A204.1 (cell line): ENCODE measurements around the gene PLVAP.
A peak's percentile ranks its signal among the peaks of the same experiment; 100 is the strongest.

Experiments used
- FAIRE-seq: peaks from 2 replicates; lab custom pipeline; 2012; peaks lifted over from hg19 to GRCh38; lab: Jason Lieb, UNC

Gene PLVAP

DNA sequence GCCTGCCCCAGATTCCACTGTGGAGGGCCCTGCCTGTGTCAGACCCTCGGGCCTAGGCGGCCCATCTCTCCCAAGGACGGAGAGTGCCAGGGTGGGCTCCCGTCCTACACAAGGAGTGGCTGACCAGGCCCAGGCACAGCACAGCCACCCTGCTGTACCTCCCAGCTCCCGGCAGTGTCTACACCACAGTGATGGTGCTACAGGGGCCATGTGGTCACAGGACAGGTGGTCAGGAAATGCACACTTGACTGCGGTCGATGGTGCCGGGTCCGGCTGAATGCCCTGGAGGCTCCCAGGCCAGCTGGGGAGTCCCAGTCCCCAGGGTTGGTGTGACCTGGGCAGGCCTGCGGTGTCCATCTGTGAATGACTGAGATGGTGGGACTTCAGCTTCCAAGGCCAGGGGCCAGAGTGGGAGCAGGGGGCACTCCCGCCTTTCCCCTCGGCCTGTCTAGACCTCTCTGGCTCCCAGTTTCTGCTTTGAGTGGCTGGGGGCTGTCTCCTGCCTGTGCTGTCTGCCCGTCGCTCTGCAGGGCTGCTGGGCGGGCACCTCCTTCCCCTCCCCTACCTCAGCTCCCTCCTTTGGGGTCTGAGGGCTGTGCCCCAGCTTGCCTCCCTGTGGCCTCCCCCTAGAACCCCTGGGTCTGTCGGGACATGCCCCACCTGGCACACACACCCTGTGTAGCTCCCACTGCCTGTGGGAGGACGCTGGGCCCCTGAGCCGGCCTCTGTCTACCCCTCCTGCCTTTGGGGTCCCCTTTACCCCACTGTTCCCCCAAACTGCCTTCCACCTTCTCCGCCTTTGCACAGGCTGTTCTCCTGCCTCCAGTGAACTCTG is 55.3 kb downstream of the PLVAP start:
- no peak for FAIRE-seq

DNA sequence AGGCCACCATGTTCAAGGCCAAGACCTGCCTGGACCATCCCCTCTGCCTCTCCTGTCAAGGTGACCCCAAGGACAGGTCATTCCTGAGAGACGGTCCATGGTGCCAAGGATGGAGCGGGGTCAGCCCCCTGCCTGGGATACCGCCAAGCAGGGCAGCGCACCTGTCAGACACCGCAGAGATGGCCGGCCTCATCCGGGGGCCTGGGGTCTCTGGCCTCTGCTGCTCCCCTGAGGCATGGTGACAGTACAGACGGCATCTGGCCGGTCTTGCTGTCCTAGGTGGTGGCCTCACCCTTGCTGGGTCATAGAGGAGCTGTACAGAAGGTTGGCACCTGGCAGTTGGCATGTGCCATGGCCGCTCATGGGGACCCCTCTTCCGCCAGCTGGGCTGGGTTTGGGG is 56.7 kb downstream of the PLVAP start:
- no peak for FAIRE-seq

DNA sequence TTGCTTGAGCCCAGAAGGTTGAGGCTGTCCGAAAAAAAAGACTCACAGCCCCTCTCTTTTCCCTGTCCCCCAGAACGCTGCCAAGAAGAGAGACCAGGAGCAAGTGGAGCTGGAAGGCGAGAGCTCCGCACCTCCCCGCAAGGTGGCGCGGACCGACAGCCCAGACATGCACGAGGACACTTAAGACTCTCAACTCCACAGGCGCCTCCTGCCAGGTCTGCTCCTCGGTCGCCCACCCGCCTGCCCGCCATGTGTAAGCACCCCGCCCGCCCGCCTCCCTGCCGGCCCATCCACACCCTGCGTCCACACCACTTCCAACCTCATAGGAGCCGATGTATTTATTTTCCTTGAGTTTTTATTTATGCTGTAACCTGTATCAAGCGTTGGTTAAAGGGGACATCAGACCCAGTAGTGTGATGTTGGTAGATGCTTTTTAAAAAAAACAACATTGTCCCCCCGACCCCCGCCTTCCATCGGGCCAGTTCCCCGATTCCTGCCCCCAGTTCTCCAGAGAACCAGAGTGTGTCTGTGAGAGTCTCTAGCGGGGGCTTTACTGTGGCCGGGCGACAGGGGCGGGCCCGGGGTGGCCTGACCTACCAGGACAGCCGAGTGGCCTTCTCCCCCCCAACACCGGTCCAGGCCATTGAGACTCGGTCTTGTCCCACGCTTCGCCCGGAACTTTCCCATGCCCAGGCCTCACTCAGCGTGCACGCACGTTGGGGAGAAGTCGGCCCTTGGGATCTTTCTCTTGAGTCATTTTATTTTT is 57.5 kb downstream of the PLVAP start:
- FAIRE-seq = no peak

GRCh38 chr19:17318966-17319365 is 58.2 kb downstream of the PLVAP start:
- no peak for FAIRE-seq

GRCh38 chr19:17314007-17314593 is 63.0 kb downstream of the PLVAP start:
- no peak for FAIRE-seq

DNA sequence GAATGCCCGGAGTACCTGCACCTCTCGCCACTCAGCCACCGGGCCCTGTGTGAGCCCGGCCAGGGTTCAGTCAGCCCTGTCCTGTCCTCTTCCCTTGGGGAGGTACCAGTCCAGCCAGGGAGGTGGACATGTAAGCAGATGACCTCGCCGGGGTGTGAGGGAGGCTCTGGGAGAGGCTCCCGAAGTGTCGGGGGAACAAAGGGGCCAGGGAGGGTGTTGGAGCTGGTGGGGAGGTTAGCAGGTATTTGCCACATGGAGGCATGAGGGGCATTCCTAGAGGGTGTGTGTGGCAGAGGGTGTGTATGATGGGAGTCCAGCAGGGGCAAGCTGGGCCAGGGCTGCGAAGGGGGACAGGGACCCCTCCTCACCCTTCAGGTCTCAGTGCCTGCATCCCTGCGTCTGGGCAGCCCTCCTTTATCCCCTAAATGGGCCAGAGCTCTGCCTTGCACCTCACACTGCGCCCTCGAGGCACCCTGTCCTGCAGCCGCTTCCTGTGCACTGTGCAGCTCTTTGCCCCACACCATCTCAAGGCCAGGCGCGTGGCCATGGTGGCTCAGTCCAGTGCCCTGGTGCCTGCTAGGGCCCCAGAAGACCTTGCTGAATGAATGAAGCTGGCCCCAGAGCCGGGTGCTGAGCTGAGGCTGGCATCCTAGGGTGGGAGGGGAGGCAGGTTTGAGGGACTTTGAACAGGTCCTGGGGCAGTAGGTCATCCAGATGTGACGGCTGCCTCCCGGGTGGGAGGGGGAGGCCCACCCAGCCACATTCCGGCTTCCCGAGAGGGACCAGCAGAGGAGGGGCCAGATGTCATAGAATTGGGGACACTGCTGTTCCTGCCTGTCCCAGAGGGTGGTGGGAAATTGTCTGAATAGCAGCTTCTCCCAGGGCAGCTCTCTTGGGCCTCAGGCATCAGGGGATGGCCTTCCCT is 64.7 kb downstream of the PLVAP start:
- no peak for FAIRE-seq

- no peak for FAIRE-seq
Observed at GRCh38 chr19:17311455-17312188, 65.5 kb downstream of the PLVAP start.

GRCh38 chr19:17309965-17310461 is 67.1 kb downstream of the PLVAP start:
- FAIRE-seq = no peak

- FAIRE-seq = peak; percentile 99
Observed at GRCh38 chr19:17309198-17309964, 67.8 kb downstream of the PLVAP start, which contains the start of gene DDA1. TSS of gene DDA1 (plus strand) at chr19:17309563. CDS start at chr19:17309655, 92 bp downstream.

GRCh38 chr19:17307876-17308377 is 69.2 kb downstream of the PLVAP start:
- FAIRE-seq = no peak

DNA sequence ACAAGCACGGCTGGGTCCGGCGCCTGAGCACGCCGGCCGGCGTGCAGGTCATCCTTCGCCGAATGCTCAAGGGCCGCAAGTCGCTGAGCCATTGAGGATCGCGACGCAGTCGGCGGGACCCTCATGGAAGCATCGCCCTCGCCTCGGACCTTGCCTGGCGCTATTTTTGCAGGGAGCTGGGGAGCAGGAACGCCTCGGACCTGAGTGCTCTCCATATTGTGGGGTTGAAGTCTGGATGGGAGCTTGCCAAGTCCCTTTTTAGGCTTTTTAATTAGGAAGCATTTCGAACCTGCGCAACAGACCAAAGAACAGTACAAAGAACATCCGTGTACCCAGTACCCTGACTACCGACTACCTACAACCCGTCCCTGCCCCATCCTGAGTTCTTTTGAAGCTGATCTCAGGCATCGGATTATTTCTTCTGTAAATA is 70.8 kb downstream of the PLVAP start:
- no peak for FAIRE-seq

DNA sequence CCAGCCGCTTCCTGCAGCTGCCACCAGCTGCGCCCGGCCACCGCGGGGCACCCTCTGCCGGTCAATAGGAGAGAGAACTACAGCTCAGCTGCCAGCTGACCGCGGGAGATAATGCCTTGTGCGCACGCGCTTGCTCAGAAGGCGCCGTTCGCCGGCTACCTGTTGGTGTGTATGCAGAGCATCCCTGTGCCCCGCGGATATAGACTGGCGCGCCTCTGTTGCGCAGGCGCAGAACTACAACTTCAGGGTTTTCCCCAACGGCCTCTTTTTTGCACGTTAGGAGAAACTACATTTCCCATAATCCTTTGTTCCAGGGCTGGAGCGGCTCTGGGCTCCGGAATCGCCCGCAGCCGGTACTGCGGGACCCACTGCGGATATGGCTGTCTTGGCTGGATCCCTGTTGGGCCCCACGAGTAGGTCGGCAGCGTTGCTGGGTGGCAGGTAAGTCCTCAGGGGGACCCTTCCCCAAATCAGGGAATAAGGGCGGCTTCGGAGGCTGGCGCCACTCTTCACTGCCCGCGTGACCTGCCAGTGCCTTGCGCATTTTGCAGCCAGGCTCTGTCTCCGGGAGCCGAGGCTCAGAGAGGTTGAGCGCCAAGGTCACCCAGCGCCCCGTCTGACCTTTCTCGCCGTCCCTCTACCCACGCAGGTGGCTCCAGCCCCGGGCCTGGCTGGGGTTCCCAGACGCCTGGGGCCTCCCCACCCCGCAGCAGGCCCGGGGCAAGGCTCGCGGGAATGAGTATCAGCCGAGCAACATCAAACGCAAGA is 71.4 kb downstream of the PLVAP start, which contains the start of gene MRPL34:
MRPL34 (plus strand) TSS at position 356 of the 768 bp plus-strand sequence; CDS start at position 377, 21 bp downstream.
- peak; percentile 95 for FAIRE-seq

DNA sequence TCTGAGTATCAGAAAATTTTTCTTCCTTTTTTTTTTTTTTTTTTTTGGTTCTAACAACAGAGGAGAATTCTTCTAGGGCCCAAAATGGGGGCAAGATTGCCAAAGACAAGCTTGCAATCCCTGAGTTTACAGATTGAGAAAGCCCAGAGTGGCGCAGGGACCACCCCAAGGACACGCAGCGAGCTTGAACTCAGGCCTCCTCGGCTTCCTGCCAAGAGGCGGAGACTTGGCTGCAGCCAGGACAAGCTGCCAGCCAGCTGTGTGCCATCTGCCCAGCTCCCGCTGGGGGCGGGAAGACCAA is 72.0 kb downstream of the PLVAP start:
- no peak for FAIRE-seq

DNA sequence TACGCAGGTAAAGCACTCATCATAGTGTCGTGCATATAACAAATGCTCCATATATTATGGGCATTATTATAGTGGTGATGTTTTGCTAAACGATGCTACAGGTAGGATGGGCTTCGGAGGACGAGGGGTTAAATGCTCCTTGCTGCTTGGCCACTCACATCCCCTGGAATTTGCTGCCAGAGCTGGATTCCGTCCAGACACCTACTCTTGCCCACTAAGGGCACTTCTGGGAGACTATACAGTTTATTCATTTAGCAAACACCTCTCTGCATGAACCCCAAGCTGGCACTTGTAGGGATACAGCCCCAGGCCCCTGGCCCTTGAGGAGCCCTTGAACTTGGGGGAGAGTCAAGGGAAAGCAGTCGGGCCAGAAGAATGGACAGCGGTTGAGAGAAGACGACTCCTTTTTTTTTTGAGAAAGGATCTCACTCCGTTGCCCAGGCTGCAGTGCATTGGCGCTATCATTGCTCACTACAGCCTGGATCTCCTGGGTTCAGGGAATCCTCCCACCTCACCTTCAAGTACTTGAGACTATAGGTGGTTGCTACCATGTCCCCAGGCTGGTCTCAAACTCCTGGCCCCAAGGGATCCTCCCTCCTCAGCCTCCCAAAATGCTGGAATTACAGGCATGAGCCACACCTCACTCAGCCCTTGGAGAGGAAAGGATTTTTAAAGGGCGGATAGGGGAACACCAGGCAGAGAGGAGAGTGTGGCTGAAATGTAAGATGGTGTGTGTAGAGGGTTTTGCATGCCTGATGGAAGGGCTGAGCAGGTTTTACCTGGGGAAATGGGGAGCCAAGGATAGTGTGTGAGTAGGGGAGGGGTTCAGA is 72.5 kb downstream of the PLVAP start:
- FAIRE-seq = no peak

DNA sequence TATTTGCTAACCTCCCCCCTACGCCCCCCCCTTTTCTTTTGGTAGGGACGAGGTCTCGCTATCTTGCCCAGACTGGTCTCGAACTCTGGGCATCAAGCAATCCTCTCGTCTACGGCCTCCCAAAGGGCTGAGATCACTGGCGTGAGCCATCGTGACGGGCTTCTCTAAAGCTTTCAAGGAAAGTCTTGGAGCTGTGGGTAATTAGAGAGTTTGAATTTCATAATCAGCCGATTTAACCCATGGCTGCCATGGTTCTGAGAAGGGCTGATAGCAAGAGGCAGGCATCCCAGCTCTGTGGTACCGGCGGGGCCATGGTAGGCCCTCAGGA is 73.2 kb downstream of the PLVAP start:
- no peak for FAIRE-seq

DNA sequence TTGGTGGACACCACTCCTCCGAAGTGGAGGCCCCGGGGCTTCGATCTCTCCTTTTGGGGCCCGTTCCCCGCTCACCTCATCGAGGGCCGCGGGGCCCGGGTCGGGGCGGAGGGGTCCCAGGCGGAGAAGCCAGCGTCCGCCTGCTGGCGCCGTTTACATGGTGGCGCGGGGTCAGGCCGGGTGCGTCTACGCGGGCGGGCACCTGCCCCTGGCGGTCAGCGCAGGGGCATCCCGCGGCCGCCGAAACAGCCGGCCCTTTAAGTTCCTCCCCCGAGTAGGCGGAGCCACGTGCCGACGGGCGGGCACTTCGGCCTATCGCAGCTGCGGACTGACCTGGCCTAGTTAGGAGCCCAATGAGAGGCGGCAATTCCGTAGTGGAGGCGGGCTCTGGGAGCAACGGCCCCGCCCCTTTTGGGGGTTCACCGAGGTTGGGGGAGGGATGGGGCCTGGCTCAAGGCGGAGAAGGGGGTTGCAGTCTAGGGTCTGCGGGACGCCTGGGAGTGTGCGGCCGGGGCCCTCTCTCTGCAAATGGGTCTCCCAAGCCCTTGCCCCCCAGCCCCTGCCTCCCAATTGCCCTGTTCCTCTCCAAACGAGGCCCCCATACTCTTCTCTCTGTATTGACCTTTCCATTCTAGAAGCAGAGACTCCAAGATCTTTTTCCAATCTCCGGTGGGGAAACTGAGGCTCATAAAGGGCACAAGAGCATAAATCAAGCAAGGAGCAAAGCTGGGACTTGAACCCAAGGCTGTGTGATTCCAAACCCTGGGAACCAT is 73.8 kb downstream of the PLVAP start, which contains the start of gene ABHD8:
ABHD8 (minus strand) TSS at position 259 of the 773 bp plus-strand sequence. CDS start 1,809 bp downstream, outside the sequence.
- FAIRE-seq = no peak

GRCh38 chr19:17302391-17303166 is 74.6 kb downstream of the PLVAP start:
- FAIRE-seq = no peak
